Measurements from ENCODE around the gene CAMTA1.

Gene CAMTA1

DNA sequence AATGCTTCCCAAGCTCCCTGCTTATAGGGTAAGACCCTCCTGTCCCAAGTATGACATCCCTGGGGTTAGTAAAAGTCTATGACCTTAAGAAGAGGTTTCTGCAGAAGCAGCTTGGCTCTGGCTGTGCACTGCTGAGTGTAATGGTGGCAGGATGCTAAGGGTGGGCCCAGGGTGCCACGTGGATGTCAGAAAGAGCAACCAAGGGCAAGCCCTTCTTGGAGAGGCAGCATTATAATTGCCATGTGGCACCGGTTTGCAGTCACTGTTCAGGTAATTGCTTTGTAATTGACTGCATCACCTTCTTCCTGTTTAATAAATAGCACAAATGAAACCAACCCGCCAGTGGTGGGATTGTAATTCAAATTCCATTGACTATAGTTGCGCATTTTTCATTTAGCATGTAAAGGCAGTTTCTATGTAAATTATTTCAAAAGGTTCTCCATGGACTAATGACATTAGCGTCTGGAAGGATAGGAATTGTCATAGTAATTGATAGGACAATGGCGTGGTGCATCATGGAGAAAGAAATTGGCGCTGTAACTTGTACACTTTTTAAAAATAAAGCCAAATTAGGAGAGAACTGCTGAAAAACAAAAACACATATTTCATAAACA lies 495.2 kb downstream of the CAMTA1 start:
- DNase-seq, result no peak

DNA sequence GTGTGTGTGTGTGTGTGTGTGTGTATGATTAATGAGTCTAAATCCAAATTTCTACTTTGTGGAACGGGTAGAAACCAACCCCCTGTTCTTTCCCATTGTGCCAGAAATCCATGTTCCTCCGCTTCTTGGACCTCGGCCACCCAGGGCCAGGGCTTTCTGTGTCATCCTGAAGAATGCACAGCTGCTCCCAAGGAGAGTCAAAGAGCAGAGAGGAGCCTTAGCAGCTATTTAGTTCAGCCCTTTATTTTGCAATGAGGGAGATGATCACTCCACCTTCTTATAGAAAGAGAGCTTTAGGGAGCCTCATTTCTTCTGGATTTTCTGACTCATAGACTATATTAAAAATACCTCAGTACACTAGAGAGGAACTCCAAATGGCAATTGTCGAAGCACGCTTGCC lies 496.6 kb downstream of the CAMTA1 start:
- peak in 1 of 51 donors; percentile 4 for DNase-seq

DNA sequence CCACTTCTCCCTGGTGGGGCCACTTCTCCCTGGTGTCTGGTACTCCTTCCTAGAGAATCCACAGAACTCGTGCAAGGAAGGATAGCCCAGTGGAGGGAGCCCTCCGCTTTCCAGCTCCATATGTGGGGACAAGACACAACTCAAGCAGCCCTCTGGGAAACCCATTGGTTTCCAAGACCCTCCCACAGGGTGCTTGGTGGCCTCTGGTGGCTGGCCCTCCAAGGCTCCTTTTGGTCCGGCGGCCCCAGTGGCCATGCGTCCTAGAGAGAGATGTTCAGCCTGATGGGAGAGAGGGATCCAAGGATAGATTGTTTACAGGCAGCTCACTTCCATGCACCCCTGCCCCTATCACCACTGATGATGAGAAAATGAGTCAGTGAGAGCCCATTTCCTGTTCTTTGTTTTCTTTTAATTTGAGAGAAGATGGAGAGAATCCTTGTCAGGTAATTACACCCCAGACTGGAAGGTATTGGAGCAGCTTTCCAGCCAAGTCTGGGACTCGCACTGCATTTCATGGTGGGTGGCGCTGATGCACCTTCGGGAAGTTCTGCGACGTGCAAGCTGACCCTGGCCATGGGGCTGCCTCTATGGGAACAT lies 499.7 kb downstream of the CAMTA1 start:
- no peak for DNase-seq

DNA sequence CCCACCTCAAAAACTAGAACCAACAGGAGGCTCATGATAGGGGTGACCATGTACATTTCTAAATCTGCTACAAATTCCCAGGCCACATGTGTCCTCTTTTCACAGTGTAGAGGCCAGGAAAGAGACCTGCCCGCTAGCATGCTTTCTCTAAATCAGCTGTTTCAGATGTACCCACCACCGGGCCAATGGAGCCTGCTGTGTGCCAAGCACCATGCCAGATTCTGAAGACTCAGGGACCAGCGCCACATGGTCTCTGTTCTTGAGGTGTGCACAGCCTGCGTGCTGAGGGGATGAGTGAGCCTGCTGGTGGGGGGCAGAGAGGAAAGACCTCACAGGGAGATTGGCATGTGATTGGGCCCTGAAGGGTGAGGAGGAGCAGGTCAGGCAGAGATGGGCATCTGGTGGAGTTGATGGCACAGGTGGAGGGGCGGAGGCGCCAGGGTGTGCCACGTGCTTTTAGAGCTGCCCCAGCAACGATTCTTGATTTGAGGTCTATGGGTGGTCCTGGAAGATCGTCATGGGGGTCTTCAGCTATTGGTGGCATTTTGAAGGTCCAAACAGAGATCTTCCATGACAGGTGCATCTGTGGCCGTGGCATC lies 500.7 kb downstream of the CAMTA1 start:
- no peak for DNase-seq

DNA sequence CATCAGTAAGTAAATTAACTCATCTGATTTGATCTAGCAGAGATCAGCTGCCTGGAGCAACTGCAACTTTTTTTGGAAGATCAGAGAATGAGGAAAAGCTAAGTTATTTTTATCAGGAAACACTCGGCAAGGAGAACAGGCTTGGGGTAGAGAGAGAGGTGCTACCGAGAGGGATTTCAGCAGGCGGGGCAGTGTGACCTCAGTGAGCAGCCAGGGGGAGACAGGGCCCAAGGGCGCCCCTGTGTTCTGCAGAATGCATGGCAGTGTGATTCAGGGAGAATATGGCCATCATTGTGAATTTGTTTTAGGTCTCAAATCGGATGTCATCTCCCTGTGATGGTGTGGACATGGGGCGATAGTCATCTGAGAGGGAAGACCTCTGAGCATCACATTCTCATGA lies 501.8 kb downstream of the CAMTA1 start:
- no peak for DNase-seq

DNA sequence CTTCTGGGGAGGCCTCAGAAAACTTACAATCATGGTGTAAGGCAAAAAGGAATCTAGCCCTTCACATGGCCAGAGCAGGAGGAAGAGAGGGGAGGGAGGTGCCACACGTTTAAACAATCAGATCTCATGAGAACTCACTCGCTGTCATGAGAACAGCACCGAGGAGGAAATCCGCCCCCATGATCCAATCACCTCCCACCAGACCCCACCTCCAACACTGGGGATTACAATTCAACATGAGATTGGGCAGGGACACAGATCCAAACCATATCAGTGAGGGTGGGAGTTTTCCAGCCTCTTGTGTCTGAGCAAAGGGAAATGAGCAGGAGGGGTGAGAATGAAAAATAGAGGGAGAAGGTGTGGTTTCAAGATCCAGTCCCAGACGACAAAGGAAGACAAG lies 503.7 kb downstream of the CAMTA1 start:
- DNase-seq, result no peak

DNA sequence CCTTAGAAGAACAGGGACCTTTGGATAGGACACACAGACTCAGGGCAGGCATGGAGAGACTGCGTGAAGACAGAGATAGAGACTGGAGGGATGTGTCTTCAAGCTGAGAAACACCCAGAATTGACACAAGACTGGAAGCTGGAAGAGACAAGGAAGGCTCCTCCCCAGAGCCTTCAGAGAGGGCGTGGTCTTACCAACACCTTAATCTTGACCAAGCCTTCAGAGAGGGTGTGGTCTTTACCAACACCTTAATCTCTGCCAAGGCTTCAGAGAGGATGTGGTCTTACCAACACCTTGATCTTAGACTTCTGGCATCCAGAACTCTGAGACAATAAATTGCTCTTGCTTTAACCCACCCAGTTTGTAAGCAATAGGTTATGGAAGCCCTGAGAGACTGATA lies 504.4 kb downstream of the CAMTA1 start:
- no peak for DNase-seq

DNA sequence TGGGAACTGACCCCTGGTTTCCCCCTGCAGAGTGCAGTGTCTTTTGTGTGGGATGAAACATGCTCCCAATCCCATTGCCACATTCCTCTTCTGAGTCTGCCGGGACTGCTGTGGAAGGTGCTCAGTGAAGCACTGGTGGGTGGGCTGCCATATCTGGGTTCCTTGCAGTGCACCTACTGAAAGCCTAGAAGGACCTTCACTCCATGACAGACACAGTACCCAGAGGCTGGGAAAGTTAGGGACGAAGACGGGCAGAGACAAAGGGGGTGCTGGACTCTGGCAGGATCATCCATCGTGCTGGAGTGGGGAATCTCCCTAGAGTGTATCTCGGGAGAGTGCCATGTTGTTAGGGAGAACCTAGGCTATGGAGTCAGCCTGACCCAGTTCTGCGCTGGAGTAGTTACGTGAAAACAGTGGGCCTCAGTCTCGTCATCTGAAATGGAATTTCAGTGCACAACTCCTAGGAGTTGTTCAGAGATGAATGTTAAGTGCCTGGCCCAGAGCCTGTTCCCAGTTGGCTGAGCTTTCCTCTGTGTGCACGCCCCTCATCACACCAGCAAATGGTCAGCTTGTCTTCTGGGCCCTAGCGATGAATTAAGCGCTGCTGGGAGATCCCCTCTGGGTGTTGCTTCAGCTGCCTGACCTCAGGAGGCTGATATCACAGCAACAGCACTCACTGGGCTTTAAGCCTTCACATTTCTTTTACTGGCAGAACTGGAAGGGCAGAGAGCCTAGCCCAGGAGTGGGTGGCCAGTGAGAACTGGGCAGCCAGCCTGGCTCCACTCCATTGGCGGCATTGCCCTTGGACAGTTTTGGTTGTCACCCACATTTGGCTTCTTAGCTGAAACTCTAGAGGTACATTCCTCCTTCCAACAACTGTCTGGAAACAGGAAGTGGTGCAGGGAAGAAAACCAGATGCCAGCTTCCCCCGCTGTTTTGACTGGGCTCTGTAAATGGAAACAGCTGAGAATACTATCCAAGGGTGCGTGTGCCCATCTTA lies 506.0 kb downstream of the CAMTA1 start:
- DNase-seq, result peak in 37 of 51 donors; percentile 7 to 83 (median 61)

DNA sequence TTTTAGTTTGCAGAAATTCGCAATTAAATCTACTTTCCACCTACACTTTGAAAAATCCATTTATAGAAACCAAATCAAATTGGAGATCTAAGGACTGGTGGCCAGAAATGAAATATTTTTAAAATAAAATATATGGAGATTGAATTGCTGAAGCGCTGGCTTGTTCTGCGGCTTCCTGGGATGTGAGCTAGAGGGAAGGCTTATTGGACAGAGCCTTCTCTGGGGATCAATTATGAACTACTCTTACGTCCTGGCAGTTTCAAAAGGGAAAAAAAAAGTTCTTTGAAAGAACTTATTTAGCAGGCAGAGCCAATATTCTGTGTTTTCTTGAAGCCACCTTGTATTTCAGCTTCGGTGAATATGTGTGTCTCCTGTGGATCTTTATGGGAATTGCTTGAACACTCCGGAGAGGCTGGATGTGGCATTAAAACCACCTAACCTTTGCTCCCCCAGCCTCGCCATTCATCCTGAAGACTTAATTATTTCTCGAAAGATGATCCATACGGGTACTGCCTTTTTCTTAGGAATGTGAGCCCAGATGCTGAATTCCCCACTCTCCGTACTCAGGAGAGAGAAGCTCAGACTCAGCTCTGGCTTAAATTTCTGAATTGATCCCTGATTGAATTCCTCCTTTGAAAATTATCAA lies 506.9 kb downstream of the CAMTA1 start:
- DNase-seq, result no peak

DNA sequence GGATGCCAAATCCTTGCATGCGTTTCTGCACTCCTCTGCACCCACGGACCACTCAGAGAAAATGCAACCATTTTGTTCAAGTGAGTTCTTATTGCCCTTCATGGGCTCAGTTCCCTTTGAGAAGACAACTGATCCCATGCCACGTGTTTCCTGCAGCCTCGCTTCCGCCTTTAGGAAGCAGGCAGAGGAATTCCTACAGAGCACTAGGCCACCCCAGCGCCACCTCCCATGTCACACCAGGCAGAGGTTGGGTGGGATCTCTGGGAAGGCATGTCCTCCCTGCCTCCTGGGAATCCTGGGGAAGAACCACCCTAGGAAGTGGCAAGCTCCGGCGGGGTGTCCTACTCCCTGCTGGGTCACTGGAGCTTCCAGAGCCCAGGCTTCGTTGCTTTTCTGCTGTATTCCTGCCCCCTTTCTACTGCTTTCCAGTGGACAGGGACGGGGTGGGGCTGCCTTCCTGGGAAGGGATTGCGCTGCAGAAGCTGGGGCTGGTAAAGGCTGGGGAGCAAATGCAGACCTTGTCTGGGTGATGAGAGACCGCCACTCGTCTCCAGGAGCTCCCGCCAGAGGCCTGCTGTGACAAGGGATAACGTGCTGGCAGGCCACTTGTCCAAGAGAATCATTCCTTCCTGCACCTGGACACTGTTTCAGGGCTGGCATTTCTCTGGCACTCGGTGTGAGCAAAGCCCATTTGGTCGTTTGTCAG lies 507.6 kb downstream of the CAMTA1 start:
- DNase-seq, result no peak

DNA sequence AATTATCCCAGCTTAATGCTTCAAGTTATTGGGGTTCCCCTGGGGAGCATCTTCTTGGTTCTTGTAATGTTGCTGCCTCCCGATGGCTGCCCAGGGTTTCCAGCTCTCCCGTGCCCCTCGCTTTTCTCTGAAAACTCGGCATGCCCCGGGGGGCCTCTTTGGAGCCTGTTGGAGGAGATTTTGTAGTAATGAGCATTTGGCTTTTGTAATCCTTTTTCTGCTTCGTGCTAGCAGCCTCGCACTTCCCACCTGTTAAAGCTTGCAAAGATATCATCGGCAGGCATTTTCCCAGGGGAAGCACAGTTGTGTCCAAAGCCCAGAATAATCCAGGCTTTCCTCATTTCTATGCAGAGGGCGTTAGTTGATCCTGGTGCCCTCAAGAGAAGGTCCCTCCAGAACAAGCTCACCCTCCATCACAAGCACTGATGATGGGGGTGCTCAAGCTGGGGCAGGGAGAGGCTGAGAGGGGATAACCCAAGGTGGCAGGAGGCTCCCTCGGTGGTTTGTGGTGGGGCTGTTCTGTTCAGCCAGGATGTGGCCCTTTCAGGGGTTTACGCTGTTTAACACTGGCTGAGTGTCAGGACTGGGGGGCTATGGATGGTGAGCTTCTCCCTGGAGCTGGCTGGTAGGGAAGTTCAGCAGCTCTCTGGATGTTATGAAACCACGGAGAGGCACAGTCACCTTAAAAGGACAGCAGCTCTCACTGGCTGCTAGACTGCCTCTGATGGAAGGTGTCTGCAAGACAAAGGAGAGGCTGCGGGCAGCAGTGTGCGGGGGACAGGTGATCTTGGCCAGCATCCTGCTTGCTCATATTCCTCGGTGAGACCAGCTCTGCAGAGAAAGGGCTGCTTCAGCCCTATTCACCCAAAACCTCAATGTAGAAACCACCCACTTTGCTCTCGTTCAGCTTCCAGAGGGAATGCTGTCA lies 508.7 kb downstream of the CAMTA1 start:
- peak in 1 of 51 donors; percentile 15 for DNase-seq

DNA sequence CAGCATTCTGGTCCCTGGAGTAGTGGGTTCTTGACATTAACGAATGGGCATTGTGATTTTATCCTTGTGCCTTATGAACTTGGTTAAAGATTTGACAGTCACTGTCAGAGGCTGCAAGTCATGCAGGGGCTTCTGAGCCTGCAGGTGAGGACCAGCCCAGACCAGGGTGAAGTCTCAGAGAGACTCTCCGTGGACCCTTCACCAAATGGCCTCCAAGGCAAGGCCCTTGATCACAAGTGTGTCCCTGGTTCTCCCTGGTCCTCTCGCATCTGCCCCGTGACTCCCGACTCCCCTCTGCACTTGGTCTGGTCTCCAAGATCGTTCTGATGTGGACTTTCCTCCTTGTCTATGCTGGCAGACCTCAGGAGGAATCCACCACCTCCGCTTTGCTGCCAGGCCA lies 509.4 kb downstream of the CAMTA1 start:
- no peak for DNase-seq

DNA sequence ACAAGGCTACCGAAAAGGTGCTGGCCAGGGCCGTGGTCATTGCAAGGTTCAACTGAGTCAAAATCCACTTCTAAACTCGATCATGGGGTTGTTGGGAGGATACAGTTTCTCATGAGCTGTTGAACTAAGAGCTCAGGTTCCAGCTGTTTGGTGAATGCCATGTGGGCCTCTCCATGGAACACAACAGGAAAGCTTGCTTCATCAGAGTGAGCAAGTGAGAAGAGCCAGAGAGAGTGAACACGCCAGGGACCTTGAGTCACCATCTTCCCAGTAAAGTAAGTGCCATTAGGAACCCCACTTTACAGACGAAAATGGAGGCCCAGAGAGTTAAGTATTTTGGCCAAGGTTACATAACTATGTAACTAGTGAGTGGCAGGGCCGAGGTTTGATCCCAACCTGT lies 510.7 kb downstream of the CAMTA1 start:
- no peak for DNase-seq

DNA sequence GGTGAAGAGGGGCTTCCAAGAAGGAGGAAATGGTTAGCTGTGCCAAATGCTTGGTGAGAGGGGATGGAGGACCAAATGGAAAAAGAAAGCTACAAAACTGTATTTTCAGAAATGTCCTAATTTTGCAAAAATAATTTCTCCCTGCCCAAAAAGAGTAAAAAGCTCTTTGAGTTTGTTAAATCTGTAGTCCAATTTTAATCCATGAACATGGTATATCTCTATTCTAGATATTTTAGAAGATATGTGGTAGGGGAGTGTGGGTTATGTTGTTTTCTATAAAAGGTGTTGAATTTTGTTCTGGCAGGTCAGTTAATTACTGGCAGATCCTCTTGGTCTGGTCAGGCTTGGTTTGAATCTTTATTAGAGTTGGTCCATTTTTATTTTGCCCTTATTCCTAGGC lies 511.7 kb downstream of the CAMTA1 start:
- DNase-seq, result no peak

DNA sequence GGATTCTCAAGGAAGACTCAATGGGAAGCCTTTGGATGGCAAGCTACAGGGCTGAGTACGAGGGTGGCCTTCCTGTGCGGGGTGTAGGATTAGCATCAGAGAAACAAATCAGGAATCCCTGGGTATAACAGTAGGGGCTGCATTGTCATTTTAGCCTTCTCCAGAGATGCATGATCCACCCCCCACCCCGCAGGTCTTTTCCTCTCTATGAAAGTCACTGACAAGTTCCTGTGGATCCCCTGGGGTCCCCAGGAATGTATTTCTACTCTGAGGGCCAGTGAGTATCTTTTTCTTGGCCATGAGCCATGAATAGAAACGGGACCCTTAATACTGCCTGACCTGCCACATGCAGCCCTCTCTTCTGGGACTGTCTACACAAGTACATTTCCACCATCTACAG lies 512.9 kb downstream of the CAMTA1 start:
- DNase-seq, result no peak

DNA sequence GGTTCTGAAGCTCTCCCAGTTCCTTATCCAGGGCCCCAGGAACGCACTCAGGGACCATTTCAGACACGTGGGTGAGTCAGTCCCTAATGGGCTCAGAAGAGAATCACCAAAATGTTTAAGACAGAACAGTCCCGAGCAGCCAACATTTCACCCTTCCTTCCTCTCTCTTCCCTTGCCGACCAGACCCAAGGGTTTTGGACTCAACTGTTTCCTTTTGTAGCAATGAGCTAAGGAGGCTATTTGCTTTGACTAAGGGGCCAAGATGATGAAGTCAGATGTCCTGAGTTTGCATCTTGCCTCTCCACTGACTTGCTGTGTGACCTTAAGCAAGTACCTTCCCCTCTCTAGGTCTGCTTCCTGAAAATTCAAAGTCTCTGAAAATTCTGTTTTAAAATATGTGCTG lies 513.5 kb downstream of the CAMTA1 start:
- DNase-seq, result no peak

DNA sequence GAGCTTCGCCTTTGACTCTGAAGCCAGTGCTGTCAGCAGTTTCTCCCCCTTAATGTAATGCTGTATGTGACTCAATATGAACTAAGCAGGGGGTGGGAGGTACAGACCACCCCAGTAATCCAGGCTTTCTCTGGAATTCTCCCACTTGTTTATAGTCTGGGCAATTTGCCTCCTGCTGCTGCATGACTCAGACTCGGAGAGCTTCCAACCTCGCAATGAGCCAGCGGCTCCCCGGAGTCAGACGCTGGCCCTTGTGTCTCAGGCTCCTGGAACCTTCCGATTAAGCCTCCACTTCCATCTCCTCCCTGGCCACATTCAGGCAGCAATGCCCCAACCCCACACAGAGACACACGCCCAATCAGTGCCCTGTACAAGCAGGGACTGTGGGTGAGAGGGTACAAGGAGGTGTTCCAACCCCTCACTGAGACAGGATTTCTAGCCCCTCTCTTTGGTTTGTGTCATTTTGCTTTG lies 514.1 kb downstream of the CAMTA1 start:
- DNase-seq, result peak in 41 of 51 donors; percentile 8 to 85 (median 55)

DNA sequence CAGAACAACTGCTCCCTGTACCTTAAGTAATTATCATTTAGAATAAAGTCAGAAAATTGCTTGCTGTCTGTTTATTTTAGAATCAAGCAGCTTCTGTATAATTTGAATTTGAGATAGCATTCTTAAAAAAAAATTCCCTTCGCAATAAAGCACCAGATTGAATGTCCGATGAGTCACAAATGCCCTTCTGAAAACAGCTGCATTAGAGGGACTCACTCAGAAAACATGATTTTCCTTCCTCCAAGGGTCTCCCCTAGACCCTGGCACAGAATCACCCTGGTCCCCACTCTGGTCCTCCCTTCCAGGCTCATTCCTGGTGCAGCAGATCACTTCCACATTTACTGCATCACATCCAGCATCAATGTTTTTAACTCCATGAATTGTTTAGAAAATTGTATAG lies 514.7 kb downstream of the CAMTA1 start:
- DNase-seq, result no peak

DNA sequence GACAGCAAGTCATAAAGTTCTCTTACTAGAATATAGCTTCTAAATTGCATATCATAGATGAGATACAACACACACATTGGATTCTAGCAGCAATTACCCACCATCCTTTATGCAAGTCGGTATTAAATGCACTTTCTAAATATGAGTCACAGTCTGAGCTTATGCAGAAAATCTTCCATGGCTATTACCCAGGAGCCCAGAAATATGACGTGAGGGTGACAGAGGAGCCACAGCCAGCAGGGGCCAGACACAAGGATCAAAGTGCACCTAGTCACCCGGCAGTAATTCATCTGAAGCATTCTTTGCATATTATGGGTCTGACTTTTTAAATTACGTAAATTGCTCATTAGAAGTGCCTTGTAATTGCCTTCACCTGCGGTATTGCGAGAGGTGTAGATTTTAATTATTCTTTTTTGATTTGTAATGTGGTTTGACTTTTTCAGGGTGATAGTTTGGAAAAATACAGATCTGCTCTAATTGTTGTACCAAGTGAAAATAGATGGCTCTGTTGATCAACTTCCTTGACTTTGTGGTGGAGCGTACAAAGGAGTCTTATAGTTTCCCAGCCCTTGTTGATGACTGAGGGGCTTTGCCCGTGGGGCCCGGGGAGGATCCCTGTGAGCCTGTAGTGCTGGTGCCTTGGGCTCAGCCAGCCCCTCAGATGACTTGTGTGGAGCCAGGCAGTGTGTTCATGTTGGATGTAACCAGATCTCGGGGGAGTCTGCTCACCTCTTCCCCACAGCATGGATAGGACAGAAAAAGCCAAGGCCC lies 515.8 kb downstream of the CAMTA1 start:
- no peak for DNase-seq

Measured in hypothalamus (tissue), 51 donors.